Testis (tissue), 2 donors: ENCODE results near the gene CAMTA1.

Source experiments
- CTCF ChIP-seq, 3 experiments: fragments of 450-650 bp in 2 of 3; fragments of 200-600 bp in 1 of 3; sonication (generic) in 1 of 3; IDR thresholded peaks; one replicate each; pipeline ENCODE4 v1.5.1; 2016 to 2019; ENCODE audit warnings: antibody characterized with exemption in 3 of 3, mild to moderate bottlenecking in 2 of 3, moderate library complexity in 1 of 3
- POLR2A ChIP-seq: fragments of 450-650 bp; IDR thresholded peaks from one replicate; pipeline ENCODE4 v1.6.1; 2017; ENCODE audit warnings: antibody characterized with exemption, mild to moderate bottlenecking, moderate library complexity

GRCh38 chr1:7755448-7755847 is 970.2 kb downstream of the CAMTA1 start:
- no peak for TF ChIP-seq CTCF (IDR thresholded peaks at IDR 0.05)
- no peak for TF ChIP-seq POLR2A
